IPS-20b (cell line): ENCODE data around the gene ANKK1.

Experiments
- H3K27ac ChIP-seq: one replicate; pipeline ENCODE4 v1.5.1; 2013; ENCODE audit warnings: low read length
- H3K27me3 ChIP-seq: 2 replicates; pipeline ENCODE4 v1.6.1; 2013; ENCODE audit warnings: mild to moderate bottlenecking, low read length, inconsistent platforms; ENCODE audit not compliant: insufficient read depth
- H3K36me3 ChIP-seq: 2 replicates; pipeline ENCODE4 v1.6.1; 2013; ENCODE audit warnings: low read depth, mild to moderate bottlenecking, inconsistent platforms, low read length, moderate library complexity; ENCODE audit not compliant: insufficient read depth
- H3K4me1 ChIP-seq: 2 replicates; pipeline ENCODE4 v1.6.1; 2013; ENCODE audit warnings: mild to moderate bottlenecking, control low read depth, inconsistent platforms, low read length, moderate library complexity; ENCODE audit not compliant: insufficient read depth
- H3K4me3 ChIP-seq: 2 replicates; pipeline ENCODE4 v1.5.1; 2013; ENCODE audit warnings: mild to moderate bottlenecking, low read length, inconsistent platforms
- H3K9ac ChIP-seq: 2 replicates; pipeline ENCODE4 v1.6.1; 2013; ENCODE audit warnings: low read depth, mild to moderate bottlenecking, inconsistent platforms, low read length, moderate library complexity
- H3K9me3 ChIP-seq: 2 replicates; pipeline ENCODE4 v1.6.1; 2013; ENCODE audit warnings: mild to moderate bottlenecking, low read depth, low read length, inconsistent platforms; ENCODE audit not compliant: insufficient read depth

The ANKK1 gene

DNA sequence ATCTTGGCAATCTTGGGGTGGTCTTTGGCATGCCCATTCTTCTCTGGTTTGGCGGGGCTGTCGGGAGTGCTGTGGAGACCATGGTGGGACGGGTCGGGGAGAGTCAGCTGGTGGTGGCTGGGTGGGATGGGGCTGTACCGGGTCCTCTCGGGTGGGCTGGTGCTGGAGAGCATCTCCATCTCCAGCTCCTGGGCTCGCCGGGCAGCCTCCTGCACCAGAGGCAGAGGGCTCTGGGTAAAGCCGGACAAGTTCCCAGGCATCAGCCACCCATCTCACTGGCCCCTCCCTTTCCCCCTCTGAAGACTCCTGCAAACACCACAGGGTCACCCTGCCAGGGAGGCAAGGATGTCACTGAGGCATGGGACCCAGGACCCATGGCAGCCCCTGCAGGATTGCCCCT, 25.1 kb downstream of the ANKK1 start:
- H3K4me3 ChIP-seq: no peak overlapping the region
- no peak overlapping the region for H3K9ac ChIP-seq
- H3K4me1 ChIP-seq: no peaks in the 10 kb centered on the region
- H3K36me3 ChIP-seq: no peaks in the 10 kb centered on the region
- no peak overlapping the region for H3K27ac ChIP-seq
- H3K27me3 ChIP-seq: no peaks in the 10 kb centered on the region; the same call in 1 of the 2 replicates
- no peaks in the 10 kb centered on the region for H3K9me3 ChIP-seq

DNA sequence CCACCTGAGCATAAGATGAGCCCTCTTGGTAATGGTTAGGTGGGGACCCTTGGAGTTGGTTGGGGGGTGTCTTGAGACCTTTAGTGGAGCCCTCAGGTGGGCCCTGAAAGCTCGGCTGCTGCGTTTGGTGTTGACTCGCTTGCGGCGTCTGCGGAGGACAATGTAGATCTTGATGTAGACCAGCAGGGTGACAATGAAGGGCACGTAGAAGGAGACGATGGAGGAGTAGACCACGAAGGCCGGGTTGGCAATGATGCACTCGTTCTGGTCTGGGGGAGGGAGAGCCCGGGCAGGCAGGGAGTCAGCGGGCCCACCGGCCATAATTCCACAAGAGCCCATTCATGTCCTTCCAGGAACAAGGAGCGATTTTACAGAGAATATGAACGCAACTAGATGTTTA, 27.8 kb downstream of the ANKK1 start:
- Histone ChIP-seq H3K9me3 (no peaks in the 10 kb centered on the region), H3K27ac (no peak overlapping the region), H3K36me3 (no peaks in the 10 kb centered on the region), H3K4me3 (no peak overlapping the region), H3K4me1 (no peaks in the 10 kb centered on the region), H3K27me3 (no peaks in the 10 kb centered on the region; the same call in 1 of the 2 replicates), H3K9ac (no peak overlapping the region)

DNA sequence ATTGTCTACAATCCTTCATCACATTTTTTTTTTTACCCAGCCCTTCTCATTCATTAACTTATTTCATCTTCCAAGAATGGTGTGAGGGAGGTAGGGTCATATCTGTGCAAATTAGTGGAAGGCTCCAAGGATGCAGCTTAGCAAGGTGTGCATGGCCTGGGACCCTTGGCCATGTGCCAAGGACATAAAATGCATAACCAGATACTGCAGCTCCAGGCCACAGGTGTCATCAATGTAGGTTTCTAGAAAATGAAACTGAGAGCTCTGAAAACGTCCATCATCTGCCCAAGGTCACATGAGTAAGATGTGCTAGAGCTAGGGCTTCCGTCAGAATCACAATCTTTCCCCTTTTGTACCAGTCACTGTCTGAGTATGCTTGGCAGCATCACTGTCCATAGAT, 29.8 kb downstream of the ANKK1 start:
- H3K27me3 ChIP-seq: no peaks in the 10 kb centered on the region; the same call in 1 of the 2 replicates
- H3K36me3 ChIP-seq: no peaks in the 10 kb centered on the region
- no peak overlapping the region for H3K4me3 ChIP-seq
- H3K4me1 ChIP-seq: no peaks in the 10 kb centered on the region
- H3K9me3 ChIP-seq: no peaks in the 10 kb centered on the region
- no peak overlapping the region for H3K9ac ChIP-seq
- no peak overlapping the region for H3K27ac ChIP-seq

DNA sequence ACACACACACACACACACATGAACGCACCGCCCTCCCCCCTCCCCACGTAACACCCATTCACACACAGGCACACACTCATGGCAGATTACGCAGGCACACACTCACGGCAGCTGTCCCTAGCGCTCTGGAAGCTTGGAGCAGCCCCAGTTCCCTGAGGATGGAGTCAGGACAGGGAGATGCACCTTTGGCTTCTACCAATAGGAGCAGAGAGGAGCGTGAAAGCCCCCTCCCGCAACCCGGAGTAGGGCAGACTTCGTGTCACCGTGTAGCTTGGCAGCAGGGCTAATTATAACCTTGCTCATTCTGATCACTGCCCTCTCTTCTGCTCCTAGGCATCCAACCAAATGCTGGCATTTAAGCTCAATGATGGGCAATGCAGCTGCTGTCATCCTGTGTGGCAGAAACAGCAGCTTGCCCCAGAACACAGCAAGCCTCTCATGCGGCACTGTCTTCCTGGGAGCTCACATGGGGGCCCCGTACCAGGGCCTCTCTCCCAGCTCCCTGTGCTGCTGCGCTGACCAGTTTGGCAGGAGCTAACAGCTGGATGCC, 31.9 kb downstream of the ANKK1 start:
- no peaks in the 10 kb centered on the region for H3K36me3 ChIP-seq
- H3K27me3 ChIP-seq: no peaks in the 10 kb centered on the region; the same call in 1 of the 2 replicates
- H3K9me3 ChIP-seq: no peaks in the 10 kb centered on the region
- H3K27ac ChIP-seq: no peak overlapping the region
- no peak overlapping the region for H3K9ac ChIP-seq
- no peaks in the 10 kb centered on the region for H3K4me1 ChIP-seq
- H3K4me3 ChIP-seq: no peak overlapping the region

DNA sequence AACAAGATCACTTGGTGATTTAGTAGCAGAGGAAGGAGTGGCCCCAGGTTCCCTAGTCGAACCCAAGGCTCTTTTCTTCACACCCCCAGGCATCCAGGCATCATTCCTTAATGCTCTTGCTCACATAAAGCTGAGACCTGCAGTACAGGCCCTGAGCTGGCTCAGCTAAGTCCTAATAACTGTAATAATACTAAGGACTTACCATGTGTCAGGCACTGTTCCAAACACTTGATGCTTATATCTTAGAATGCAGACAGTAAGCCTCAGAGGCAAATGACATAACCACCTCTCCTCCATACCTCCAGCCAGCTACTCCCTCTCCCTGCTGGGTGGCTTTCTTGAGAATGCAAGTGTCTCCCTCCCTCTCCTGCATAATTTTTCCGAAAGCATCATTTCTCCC, 33.2 kb downstream of the ANKK1 start:
- no peaks in the 10 kb centered on the region for H3K9me3 ChIP-seq
- no peak overlapping the region for H3K9ac ChIP-seq
- no peaks in the 10 kb centered on the region for H3K4me1 ChIP-seq
- H3K27me3 ChIP-seq: no peaks in the 10 kb centered on the region; the same call in 1 of the 2 replicates
- no peak overlapping the region for H3K27ac ChIP-seq
- no peak overlapping the region for H3K4me3 ChIP-seq
- H3K36me3 ChIP-seq: no peaks in the 10 kb centered on the region

DNA sequence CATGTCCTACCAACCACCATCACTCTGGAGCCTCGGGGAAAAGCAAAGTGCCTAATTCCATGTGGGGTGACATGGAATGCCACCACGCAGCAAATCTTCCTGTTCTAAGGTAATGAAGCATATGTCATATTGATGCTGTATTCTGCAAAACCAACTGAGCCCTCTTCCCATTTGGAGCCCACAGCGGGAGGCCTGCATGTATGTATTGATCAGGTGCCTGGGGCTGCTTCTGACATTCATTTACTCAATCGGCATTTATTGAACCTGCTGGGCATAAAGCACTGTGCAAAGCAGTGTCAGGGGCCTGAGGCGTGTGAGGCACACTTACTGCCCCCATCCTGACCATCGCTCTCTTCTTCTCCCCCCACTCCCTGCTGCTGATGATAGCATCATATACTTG, 39.1 kb downstream of the ANKK1 start:
- Histone ChIP-seq H3K27ac (no peak overlapping the region), H3K27me3 (no peaks in the 10 kb centered on the region), H3K36me3 (no peaks in the 10 kb centered on the region), H3K4me1 (no peaks in the 10 kb centered on the region), H3K4me3 (no peak overlapping the region), H3K9me3 (no peaks in the 10 kb centered on the region), H3K9ac (no peak overlapping the region)

DNA sequence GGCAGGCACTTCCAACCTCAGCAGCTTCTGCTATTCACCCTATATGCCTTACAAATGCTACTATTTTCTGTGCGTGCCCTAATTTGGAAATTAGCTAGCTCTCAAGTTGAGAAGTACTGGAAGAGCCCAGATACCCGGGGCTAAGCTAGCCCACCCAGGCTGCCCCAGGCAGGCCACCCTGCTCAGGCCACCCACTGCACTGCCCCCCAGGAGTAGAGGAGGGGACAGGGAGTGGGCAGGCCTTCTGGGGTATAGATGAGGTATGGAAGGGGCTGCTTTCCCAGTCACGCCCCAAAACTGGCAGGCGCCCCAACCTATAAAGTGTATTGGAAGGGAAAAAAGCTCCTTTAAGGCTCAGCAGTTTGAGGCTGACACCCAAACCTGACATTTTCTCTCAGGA, 44.2 kb downstream of the ANKK1 start:
- Histone ChIP-seq H3K36me3 (no peaks in the 10 kb centered on the region), H3K9me3 (no peaks in the 10 kb centered on the region), H3K27ac (no peak overlapping the region), H3K4me1 (peaks cover 11% of the 10 kb centered on the region), H3K9ac (no peak overlapping the region), H3K4me3 (no peak overlapping the region), H3K27me3 (no peaks in the 10 kb centered on the region)

DNA sequence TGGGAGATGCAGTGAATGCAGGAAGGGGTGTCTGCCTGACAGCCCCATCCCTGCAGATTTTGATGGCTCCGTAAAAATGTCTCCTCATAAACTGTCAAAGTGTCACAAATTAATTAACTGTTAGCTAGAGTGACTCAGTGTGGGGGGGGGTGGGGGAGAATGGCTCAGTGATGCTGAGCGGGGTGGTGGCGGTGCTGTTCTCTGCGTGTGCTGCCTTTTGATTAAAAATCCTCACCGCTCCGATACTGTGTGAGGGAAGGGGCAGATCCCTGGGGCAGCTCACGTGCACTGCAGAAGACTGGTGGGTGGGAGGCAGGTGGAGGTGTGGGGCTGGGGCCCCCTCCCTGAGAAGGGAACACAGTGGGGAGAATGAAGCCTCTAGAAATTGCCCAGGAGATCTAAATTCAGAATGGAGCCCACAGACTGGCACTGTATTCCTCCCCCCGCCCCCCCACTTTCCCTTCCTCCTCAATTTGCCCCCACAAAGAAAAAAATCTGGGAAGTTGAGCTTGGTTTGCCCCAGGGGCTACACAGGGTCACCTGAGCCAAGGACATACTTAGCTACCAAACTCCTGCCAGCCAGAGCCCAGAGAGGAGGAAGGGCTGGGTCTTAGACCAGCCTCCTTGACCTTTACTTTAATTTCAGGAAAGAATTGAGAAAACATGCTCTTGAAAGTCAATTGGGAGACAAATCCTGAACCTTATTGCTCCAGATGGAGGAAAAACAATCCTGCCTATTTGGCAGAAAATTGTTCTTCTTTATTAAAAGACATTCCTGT, 47.8 kb downstream of the ANKK1 start:
- H3K4me1 ChIP-seq: peaks cover 11% of the 10 kb centered on the region
- no peak overlapping the region for H3K4me3 ChIP-seq
- no peak overlapping the region for H3K9ac ChIP-seq
- no peaks in the 10 kb centered on the region for H3K27me3 ChIP-seq
- H3K36me3 ChIP-seq: no peaks in the 10 kb centered on the region
- H3K9me3 ChIP-seq: no peaks in the 10 kb centered on the region
- H3K27ac ChIP-seq: no peak overlapping the region

DNA sequence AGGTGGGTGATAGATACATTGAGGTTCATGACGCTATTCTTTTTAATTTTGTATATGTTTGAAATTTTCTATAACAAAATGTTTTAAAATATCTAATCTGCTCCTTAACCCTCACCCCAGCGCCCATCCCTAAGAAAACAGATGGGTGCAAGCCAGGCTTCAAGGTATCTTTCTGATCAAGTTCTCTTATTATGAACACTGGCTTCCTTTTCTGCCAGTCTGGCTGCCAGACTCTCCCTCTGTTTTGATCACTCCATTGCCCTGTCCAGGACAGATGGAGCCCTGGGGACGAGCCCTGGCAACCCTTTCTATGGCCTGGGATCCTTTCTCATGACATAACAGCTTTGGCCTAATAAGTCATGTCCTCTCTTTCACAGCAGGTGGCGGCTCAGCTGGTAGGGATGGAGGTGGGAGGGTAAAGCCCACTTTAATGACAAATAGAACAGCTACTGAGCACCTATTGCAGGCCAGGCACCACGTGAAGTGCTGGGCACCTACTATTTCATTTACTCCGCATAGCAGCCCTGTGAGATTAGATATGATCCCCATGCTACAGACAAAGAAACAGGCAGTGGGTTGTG, 49.2 kb downstream of the ANKK1 start:
- H3K4me1 ChIP-seq: peaks cover 11% of the 10 kb centered on the region
- H3K9me3 ChIP-seq: no peaks in the 10 kb centered on the region
- H3K27me3 ChIP-seq: no peaks in the 10 kb centered on the region

DNA sequence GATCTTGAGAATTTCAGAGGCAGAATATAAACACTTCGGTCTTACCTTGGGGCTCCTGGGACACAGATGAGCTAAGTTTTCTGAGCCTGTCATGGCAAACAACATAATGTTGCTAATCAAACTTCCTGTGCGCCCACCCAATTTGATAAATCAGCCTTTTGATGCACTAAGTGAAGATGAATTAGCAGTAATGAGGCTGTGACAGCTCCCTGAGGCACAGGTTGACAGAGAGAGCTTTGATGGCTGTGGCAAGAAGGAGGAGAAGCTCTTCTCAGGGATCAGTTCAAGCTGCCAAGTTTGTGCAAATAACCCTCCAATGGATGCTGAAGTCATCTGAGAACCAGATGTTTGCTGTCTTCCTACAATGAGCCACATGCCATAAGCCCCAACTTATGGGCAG, 53.2 kb downstream of the ANKK1 start:
- no peaks in the 10 kb centered on the region for H3K4me1 ChIP-seq
- no peaks in the 10 kb centered on the region for H3K9me3 ChIP-seq
- no peaks in the 10 kb centered on the region for H3K27me3 ChIP-seq
- H3K4me3 ChIP-seq: no peak overlapping the region
- no peak overlapping the region for H3K9ac ChIP-seq
- no peaks in the 10 kb centered on the region for H3K36me3 ChIP-seq
- no peak overlapping the region for H3K27ac ChIP-seq

More for the DNA sequence above, 49.2 kb downstream of the ANKK1 start:
- H3K9ac ChIP-seq: no peak overlapping the region
- H3K4me3 ChIP-seq: no peak overlapping the region
- no peak overlapping the region for H3K27ac ChIP-seq
- H3K36me3 ChIP-seq: no peaks in the 10 kb centered on the region

DNA sequence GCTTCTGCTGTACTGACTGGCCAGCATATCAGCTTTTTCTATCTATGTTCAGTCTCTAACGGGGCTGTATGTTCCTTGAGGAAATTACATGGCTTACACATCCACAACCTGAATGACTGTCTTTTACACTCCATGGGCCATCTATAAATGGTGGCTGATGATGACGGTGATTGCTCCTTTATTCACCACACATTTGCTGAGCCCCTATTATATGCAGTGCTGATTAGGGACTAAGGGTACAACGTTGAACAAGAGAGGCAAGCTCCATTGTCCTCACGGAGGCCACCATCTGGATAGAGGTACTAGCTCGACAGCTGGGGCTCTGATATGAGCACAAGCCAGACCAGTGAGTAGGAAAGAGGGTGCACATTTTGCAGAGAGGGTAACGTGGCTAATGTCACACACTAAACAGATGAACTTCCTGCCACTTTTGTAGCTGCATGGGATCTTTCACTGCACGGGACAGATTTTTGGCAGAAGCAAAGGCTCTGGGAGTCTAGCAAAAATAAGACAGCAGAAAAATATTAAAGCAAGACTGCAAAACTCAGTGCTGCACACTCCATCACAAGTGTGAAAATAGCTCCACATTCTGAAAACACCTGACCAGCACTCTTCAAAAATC, 57.0 kb downstream of the ANKK1 start:
- Histone ChIP-seq H3K9me3 (no peaks in the 10 kb centered on the region), H3K27me3 (no peaks in the 10 kb centered on the region), H3K36me3 (no peaks in the 10 kb centered on the region), H3K4me1 (no peaks in the 10 kb centered on the region), H3K9ac (no peak overlapping the region), H3K27ac (no peak overlapping the region), H3K4me3 (no peak overlapping the region)

DNA sequence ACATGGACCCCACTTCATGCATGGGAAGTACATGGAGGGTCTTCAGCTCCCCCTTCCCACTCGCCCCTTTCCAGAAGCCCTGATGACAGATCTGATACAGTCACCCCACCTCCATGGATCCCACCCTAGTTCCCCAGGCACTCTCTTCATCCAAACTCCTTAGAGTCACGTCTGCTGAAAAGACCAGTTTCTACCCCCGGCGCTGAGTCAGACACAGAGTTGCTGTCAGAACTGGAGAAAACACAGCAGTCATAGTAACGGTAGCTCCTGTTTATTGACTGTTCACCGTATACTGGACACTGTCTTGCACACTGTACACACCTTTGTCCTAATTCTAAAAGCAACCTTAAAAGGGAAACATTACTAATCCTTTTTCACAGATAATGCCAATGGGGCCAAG, 58.5 kb downstream of the ANKK1 start:
- Histone ChIP-seq H3K27me3 (no peaks in the 10 kb centered on the region), H3K4me1 (no peaks in the 10 kb centered on the region), H3K36me3 (no peaks in the 10 kb centered on the region), H3K9ac (no peak overlapping the region), H3K4me3 (no peak overlapping the region), H3K27ac (no peak overlapping the region), H3K9me3 (no peaks in the 10 kb centered on the region)
